Measurements from ENCODE around the gene LPIN2.

The LPIN2 gene

GRCh38 chr18:2968606-2969005, 44.3 kb downstream of the LPIN2 start:
- Histone ChIP-seq H3K9ac (ENCODE audit: low read depth, low read length) (no peak overlapping the region), H3K4me1 (ENCODE audit: control insufficient read depth, insufficient read depth, low read length) (peaks cover 18% of the 10 kb centered on the region), H3K36me3 (ENCODE audit: control insufficient read depth, insufficient read depth, low read length) (no peaks in the 10 kb centered on the region), H3K27me3 (ENCODE audit: control insufficient read depth, insufficient read depth, low read length) (no peaks in the 10 kb centered on the region), H3K27ac (ENCODE audit: low read depth, low read length) (no peak overlapping the region), H3K9me3 (ENCODE audit: control insufficient read depth, insufficient read depth, low read length) (no peaks in the 10 kb centered on the region), H3K4me3 (ENCODE audit: low read depth, low read length) (no peak overlapping the region)

GRCh38 chr18:2967820-2968219, 45.1 kb downstream of the LPIN2 start:
- no peak overlapping the region for H3K9ac ChIP-seq (ENCODE audit: low read depth, low read length)
- peaks cover 18% of the 10 kb centered on the region for H3K4me1 ChIP-seq (ENCODE audit: control insufficient read depth, insufficient read depth, low read length)
- no peaks in the 10 kb centered on the region for H3K36me3 ChIP-seq (ENCODE audit: control insufficient read depth, insufficient read depth, low read length)
- H3K27me3 ChIP-seq (ENCODE audit: control insufficient read depth, insufficient read depth, low read length): no peaks in the 10 kb centered on the region
- H3K4me3 ChIP-seq (ENCODE audit: low read depth, low read length): no peak overlapping the region
- no peaks in the 10 kb centered on the region for H3K9me3 ChIP-seq (ENCODE audit: control insufficient read depth, insufficient read depth, low read length)
- H3K27ac ChIP-seq (ENCODE audit: low read depth, low read length): no peak overlapping the region

- no peak overlapping the region for H3K4me3 ChIP-seq (ENCODE audit: low read depth, low read length)
- no peaks in the 10 kb centered on the region for H3K9me3 ChIP-seq (ENCODE audit: control insufficient read depth, insufficient read depth, low read length)
- H3K27ac ChIP-seq (ENCODE audit: low read depth, low read length): no peak overlapping the region
- peaks cover 18% of the 10 kb centered on the region for H3K4me1 ChIP-seq (ENCODE audit: control insufficient read depth, insufficient read depth, low read length)
- no peaks in the 10 kb centered on the region for H3K36me3 ChIP-seq (ENCODE audit: control insufficient read depth, insufficient read depth, low read length)
- H3K9ac ChIP-seq (ENCODE audit: low read depth, low read length): no peak overlapping the region
- H3K27me3 ChIP-seq (ENCODE audit: control insufficient read depth, insufficient read depth, low read length): no peaks in the 10 kb centered on the region
Measured at GRCh38 chr18:2967357-2967756, 45.6 kb downstream of the LPIN2 start.

- Histone ChIP-seq H3K9ac (ENCODE audit: low read depth, low read length) (no peak overlapping the region), H3K9me3 (ENCODE audit: control insufficient read depth, insufficient read depth, low read length) (no peaks in the 10 kb centered on the region), H3K4me3 (ENCODE audit: low read depth, low read length) (no peak overlapping the region), H3K36me3 (ENCODE audit: control insufficient read depth, insufficient read depth, low read length) (no peaks in the 10 kb centered on the region), H3K4me1 (ENCODE audit: control insufficient read depth, insufficient read depth, low read length) (peaks cover 18% of the 10 kb centered on the region), H3K27me3 (ENCODE audit: control insufficient read depth, insufficient read depth, low read length) (no peaks in the 10 kb centered on the region), H3K27ac (ENCODE audit: low read depth, low read length) (no peak overlapping the region)
Measured at GRCh38 chr18:2966560-2966959, 46.4 kb downstream of the LPIN2 start.

- peaks cover 18% of the 10 kb centered on the region for H3K4me1 ChIP-seq (ENCODE audit: control insufficient read depth, insufficient read depth, low read length)
- H3K9ac ChIP-seq (ENCODE audit: low read depth, low read length): no peak overlapping the region
- no peaks in the 10 kb centered on the region for H3K27me3 ChIP-seq (ENCODE audit: control insufficient read depth, insufficient read depth, low read length)
- no peaks in the 10 kb centered on the region for H3K36me3 ChIP-seq (ENCODE audit: control insufficient read depth, insufficient read depth, low read length)
- no peak overlapping the region for H3K4me3 ChIP-seq (ENCODE audit: low read depth, low read length)
- no peaks in the 10 kb centered on the region for H3K9me3 ChIP-seq (ENCODE audit: control insufficient read depth, insufficient read depth, low read length)
- no peak overlapping the region for H3K27ac ChIP-seq (ENCODE audit: low read depth, low read length)
Measured at GRCh38 chr18:2965797-2966196, 47.1 kb downstream of the LPIN2 start.

- H3K36me3 ChIP-seq (ENCODE audit: control insufficient read depth, insufficient read depth, low read length): no peaks in the 10 kb centered on the region
- no peak overlapping the region for H3K27ac ChIP-seq (ENCODE audit: low read depth, low read length)
- H3K9ac ChIP-seq (ENCODE audit: low read depth, low read length): no peak overlapping the region
- H3K9me3 ChIP-seq (ENCODE audit: control insufficient read depth, insufficient read depth, low read length): no peaks in the 10 kb centered on the region
- no peak overlapping the region for H3K4me3 ChIP-seq (ENCODE audit: low read depth, low read length)
- H3K27me3 ChIP-seq (ENCODE audit: control insufficient read depth, insufficient read depth, low read length): no peaks in the 10 kb centered on the region
- H3K4me1 ChIP-seq (ENCODE audit: control insufficient read depth, insufficient read depth, low read length): peaks cover 18% of the 10 kb centered on the region
Measured at GRCh38 chr18:2964361-2965010, 48.5 kb downstream of the LPIN2 start.

Measured in HUES48 (cell line).